HEK293 (cell line): ENCODE results near the gene FAN1.

Experiments
- CTCF ChIP-seq: fragments of 450-650 bp; formaldehyde crosslinking; IDR thresholded peaks from 2 replicates; pipeline ENCODE4 v1.5.1; 2016; ENCODE audit warnings: missing biosample characterization, missing genetic modification characterization
- TCF7L2 ChIP-seq: IDR thresholded peaks from 2 replicates; pipeline ENCODE4 v1.6.1; 2011; ENCODE audit warnings: low read depth, mild to moderate bottlenecking, inconsistent platforms, low read length, moderate library complexity, borderline replicate concordance
- ZBTB44 ChIP-seq: fragments of 450-650 bp; IDR thresholded peaks from 2 replicates; pipeline ENCODE4 v1.5.1; 2018; ENCODE audit warnings: missing biosample characterization, mild to moderate bottlenecking, missing genetic modification characterization
- ZNF157 ChIP-seq: fragments of 450-650 bp; formaldehyde crosslinking; IDR thresholded peaks from 2 replicates; pipeline ENCODE4 v1.5.1; 2016; ENCODE audit warnings: missing biosample characterization, missing genetic modification characterization
- ZNF280C ChIP-seq: fragments of 450-650 bp; formaldehyde crosslinking; IDR thresholded peaks from 2 replicates; pipeline ENCODE4 v1.5.1; 2016; ENCODE audit warnings: missing biosample characterization, missing genetic modification characterization
- ZNF324 ChIP-seq: fragments of 450-650 bp; formaldehyde crosslinking; IDR thresholded peaks from 2 replicates; pipeline ENCODE4 v1.5.1; 2016; ENCODE audit warnings: missing biosample characterization, missing genetic modification characterization
- ZNF416 ChIP-seq: fragments of 450-650 bp; formaldehyde crosslinking; IDR thresholded peaks from 2 replicates; pipeline ENCODE4 v1.5.1; 2016; ENCODE audit warnings: missing biosample characterization, missing genetic modification characterization
- ZNF785 ChIP-seq: fragments of 450-650 bp; formaldehyde crosslinking; IDR thresholded peaks from 2 replicates; pipeline ENCODE4 v1.5.1; 2016; ENCODE audit warnings: missing biosample characterization, missing genetic modification characterization
- ZSCAN18 ChIP-seq: fragments of 450-650 bp; formaldehyde crosslinking; IDR thresholded peaks from 2 replicates; pipeline ENCODE4 v1.5.1; 2016; ENCODE audit warnings: missing biosample characterization, missing genetic modification characterization

- no peak for TF ChIP-seq CTCF
- TF ChIP-seq ZNF324 (tag by site-specific recombination): no peak
- no peak for TF ChIP-seq ZBTB44 (tag by site-specific recombination)
- no peak for TF ChIP-seq ZSCAN18 (tag by site-specific recombination)
- no peak for TF ChIP-seq ZNF416 (tag by site-specific recombination)
- TF ChIP-seq ZNF280C: no peak
- TF ChIP-seq ZNF785 (tag by site-specific recombination): no peak
- no peak for TF ChIP-seq TCF7L2
- TF ChIP-seq ZNF157 (tag by site-specific recombination): no peak
Observed at GRCh38 chr15:30896211-30896606, 7.5 kb upstream of the FAN1 start.
